A673 (cell line): ENCODE measurements around the gene KLF7. TPM values are rescaled to one million over a fixed set of nuclear protein-coding genes. Genes with fewer than 3 reads are reported as not detected.

ENCODE experiments used
- BruUV-seq: library from RNA; stranded (reverse); fragments of 400-500 nt; replicated peaks from 2 replicates; lab custom pipeline; 2021; lab: Mats Ljungman, UMichigan
- CTCF ChIA-PET: fragments of 300-600 bp; sonication (Branson Sonifier 250); formaldehyde crosslinking; loops from one replicate; lab custom pipeline; 2022; ENCODE audit warnings: antibody characterized with exemption; lab: Charles Lee
- POLR2A ChIA-PET: fragments of 300-600 bp; sonication (Branson Sonifier 250); formaldehyde crosslinking; loops from one replicate; lab custom pipeline; 2022; ENCODE audit warnings: antibody characterized with exemption; ENCODE audit not compliant: low non-redundant PET; lab: Charles Lee
- DNase-seq: peaks from one replicate; pipeline ENCODE4 v3.0.0-alpha.2; 2015; ENCODE audit warnings: low spot score
- H3K27ac ChIP-seq: fragments of 200-600 bp; sonication (generic); 2 replicates; pipeline ENCODE4 v1.5.1; 2016; ENCODE audit warnings: mixed run types, low read depth, mild to moderate bottlenecking, mixed read lengths, antibody characterized with exemption, low read length; ENCODE audit not compliant: poor library complexity, severe bottlenecking
- H3K27me3 ChIP-seq: fragments of 200-600 bp; sonication (generic); replicated peaks from 2 replicates; pipeline ENCODE4 v1.6.1; 2017; ENCODE audit warnings: mixed run types, low read depth, mild to moderate bottlenecking, mixed read lengths, antibody characterized with exemption, low read length; ENCODE audit not compliant: insufficient read depth, poor library complexity
- H3K36me3 ChIP-seq: fragments of 200-600 bp; sonication (generic); 2 replicates; pipeline ENCODE4 v1.6.1; 2016; ENCODE audit warnings: mixed run types, mild to moderate bottlenecking, mixed read lengths, antibody characterized with exemption, low read length; ENCODE audit not compliant: insufficient read depth, poor library complexity, severe bottlenecking
- H3K4me1 ChIP-seq: fragments of 200-600 bp; sonication (generic); 2 replicates; pipeline ENCODE4 v1.6.1; 2017; ENCODE audit warnings: mixed run types, mild to moderate bottlenecking, mixed read lengths, antibody characterized with exemption, low read length; ENCODE audit not compliant: insufficient read depth, poor library complexity, severe bottlenecking
- H3K4me3 ChIP-seq: fragments of 200-600 bp; sonication (generic); 2 replicates; pipeline ENCODE4 v1.5.1; 2016; ENCODE audit warnings: low read depth, mixed run types, mild to moderate bottlenecking, mixed read lengths, low read length; ENCODE audit not compliant: poor library complexity, severe bottlenecking
- H3K9me3 ChIP-seq: fragments of 200-600 bp; sonication (generic); 2 replicates; pipeline ENCODE4 v1.6.1; 2016; ENCODE audit warnings: mixed run types, low read depth, mild to moderate bottlenecking, mixed read lengths, antibody characterized with exemption, low read length; ENCODE audit not compliant: poor library complexity, severe bottlenecking
- EZH2 ChIP-seq: fragments of 200-600 bp; sonication (generic); IDR thresholded peaks from 2 replicates; pipeline ENCODE4 v1.6.1; 2017; ENCODE audit warnings: borderline replicate concordance, low read depth, mild to moderate bottlenecking, mixed read lengths, antibody characterized with exemption, low read length; ENCODE audit not compliant: poor library complexity, severe bottlenecking
- intact Hi-C: fragments of 100-400 bp; cut with micrococcal nuclease; formaldehyde crosslinking; loops from one replicate; pipeline ENCODE4 v1.10.0; 2022; ENCODE audit not compliant: unreplicated experiment
- total RNA-seq: library from RNA; stranded (reverse); gene quantifications from 2 replicates; pipeline ENCODE4 v1.2.3, GENCODE V29; 2021
- TF ChIP-seq, protein P1 (sequence below): fragments of 300-800, 200-600 bp; sonication (generic); conservative IDR thresholded peaks from 2 replicates; pipeline ENCODE4 v1.5.1; 2017; ENCODE audit warnings: low read depth, mild to moderate bottlenecking, antibody characterized with exemption, low read length, moderate library complexity, mixed read lengths

Gene KLF7
- total RNA-seq, 1 experiment from 2014 or later, result 16.4 TPM

DNA sequence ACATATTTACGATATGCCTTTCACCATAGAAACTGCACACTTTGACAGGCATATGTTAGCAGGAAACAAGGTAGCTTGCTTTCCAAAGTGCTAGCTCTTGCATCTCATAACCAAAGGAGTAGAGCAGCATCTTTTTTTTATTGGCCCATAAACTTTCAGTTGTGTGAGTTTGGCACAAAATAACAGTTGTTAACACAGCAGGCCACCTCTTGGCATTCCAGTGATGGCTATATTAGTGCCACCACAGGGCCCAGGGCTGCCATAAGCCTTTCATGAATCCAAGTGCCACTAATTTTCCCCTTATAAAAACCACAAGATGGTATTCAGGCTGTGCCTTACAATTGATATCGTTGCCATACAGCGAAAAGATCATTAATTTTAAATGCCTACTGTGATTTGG is 40.3 kb upstream of the KLF7 start:
- no TSS peak for BruUV-seq
- Histone ChIP-seq H3K4me3 (no peak overlapping the region), H3K4me1 (no peaks in the 10 kb centered on the region), H3K36me3 (no peaks in the 10 kb centered on the region), H3K9me3 (no peaks in the 10 kb centered on the region), H3K27ac (no peak overlapping the region), H3K27me3 (no peaks in the 10 kb centered on the region)
- intact Hi-C loops, result no loop called here
- TF ChIP-seq, protein P1, sequence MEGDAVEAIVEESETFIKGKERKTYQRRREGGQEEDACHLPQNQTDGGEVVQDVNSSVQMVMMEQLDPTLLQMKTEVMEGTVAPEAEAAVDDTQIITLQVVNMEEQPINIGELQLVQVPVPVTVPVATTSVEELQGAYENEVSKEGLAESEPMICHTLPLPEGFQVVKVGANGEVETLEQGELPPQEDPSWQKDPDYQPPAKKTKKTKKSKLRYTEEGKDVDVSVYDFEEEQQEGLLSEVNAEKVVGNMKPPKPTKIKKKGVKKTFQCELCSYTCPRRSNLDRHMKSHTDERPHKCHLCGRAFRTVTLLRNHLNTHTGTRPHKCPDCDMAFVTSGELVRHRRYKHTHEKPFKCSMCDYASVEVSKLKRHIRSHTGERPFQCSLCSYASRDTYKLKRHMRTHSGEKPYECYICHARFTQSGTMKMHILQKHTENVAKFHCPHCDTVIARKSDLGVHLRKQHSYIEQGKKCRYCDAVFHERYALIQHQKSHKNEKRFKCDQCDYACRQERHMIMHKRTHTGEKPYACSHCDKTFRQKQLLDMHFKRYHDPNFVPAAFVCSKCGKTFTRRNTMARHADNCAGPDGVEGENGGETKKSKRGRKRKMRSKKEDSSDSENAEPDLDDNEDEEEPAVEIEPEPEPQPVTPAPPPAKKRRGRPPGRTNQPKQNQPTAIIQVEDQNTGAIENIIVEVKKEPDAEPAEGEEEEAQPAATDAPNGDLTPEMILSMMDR, result no peak
- no peak for TF ChIP-seq EZH2
- CTCF ChIA-PET, result no interaction called here
- POLR2A ChIA-PET, result no interaction called here
- no peak for DNase-seq

GRCh38 chr2:207205173-207205957 is 39.6 kb upstream of the KLF7 start:
- TF ChIP-seq EZH2, result no peak
- TF ChIP-seq, protein P1, result no peak

GRCh38 chr2:207203056-207203455 is 37.3 kb upstream of the KLF7 start:
- TF ChIP-seq EZH2, result no peak
- no peak overlapping the region for H3K27ac ChIP-seq
- BruUV-seq, result no TSS peak
- peaks cover 3% of the 10 kb centered on the region for H3K27me3 ChIP-seq
- H3K36me3 ChIP-seq, result no peaks in the 10 kb centered on the region
- H3K9me3 ChIP-seq, result no peaks in the 10 kb centered on the region
- intact Hi-C loops, result no loop called here
- CTCF ChIA-PET, result interaction anchor here (0.7 kb wide), 1 partner anchor 26 kb away, joined by 3 read pairs; no protein-coding TSS in a partner anchor
- H3K4me1 ChIP-seq, result no peaks in the 10 kb centered on the region
- POLR2A ChIA-PET, result no interaction called here
- no peak overlapping the region for H3K4me3 ChIP-seq
- no peak for DNase-seq

More at GRCh38 chr2:207205173-207205957, 39.6 kb upstream of the KLF7 start:
- intact Hi-C loops, result no loop called here
- BruUV-seq, result no TSS peak
- no peaks in the 10 kb centered on the region for H3K4me1 ChIP-seq
- no peak overlapping the region for H3K27ac ChIP-seq
- H3K9me3 ChIP-seq, result no peaks in the 10 kb centered on the region
- peaks cover 3% of the 10 kb centered on the region for H3K27me3 ChIP-seq
- no peaks in the 10 kb centered on the region for H3K36me3 ChIP-seq
- no peak overlapping the region for H3K4me3 ChIP-seq
- ChIA-PET POLR2A (no interaction called here), CTCF (no interaction called here)
- no peak for DNase-seq

- CTCF ChIA-PET, result interaction anchor here (0.7 kb wide), 1 partner anchor 26 kb away, joined by 3 read pairs; no protein-coding TSS in a partner anchor
- no peaks in the 10 kb centered on the region for H3K4me1 ChIP-seq
- BruUV-seq, result no TSS peak
- peak; percentile 56 for DNase-seq
- H3K4me3 ChIP-seq, result no peak overlapping the region
- peaks cover 3% of the 10 kb centered on the region for H3K27me3 ChIP-seq
- POLR2A ChIA-PET, result no interaction called here
- no peaks in the 10 kb centered on the region for H3K36me3 ChIP-seq
- no peak overlapping the region for H3K27ac ChIP-seq
- intact Hi-C loops, result no loop called here
- TF ChIP-seq, protein P1, result no peak
- TF ChIP-seq EZH2, result no peak
- H3K9me3 ChIP-seq, result no peaks in the 10 kb centered on the region
Observed at GRCh38 chr2:207202645-207203044, 36.9 kb upstream of the KLF7 start.
